ENCODE data around the gene SGTA. TPM values are rescaled to one million over a fixed set of nuclear protein-coding genes. Genes with fewer than 3 reads are reported as not detected.

Gene SGTA
- total and polyA plus RNA-seq, 9 of the 15 experiments (the other 6 are each of a cell fraction or from before 2014, with no cell fraction given) = 1.4 to 110 (median 49.9) TPM

DNA sequence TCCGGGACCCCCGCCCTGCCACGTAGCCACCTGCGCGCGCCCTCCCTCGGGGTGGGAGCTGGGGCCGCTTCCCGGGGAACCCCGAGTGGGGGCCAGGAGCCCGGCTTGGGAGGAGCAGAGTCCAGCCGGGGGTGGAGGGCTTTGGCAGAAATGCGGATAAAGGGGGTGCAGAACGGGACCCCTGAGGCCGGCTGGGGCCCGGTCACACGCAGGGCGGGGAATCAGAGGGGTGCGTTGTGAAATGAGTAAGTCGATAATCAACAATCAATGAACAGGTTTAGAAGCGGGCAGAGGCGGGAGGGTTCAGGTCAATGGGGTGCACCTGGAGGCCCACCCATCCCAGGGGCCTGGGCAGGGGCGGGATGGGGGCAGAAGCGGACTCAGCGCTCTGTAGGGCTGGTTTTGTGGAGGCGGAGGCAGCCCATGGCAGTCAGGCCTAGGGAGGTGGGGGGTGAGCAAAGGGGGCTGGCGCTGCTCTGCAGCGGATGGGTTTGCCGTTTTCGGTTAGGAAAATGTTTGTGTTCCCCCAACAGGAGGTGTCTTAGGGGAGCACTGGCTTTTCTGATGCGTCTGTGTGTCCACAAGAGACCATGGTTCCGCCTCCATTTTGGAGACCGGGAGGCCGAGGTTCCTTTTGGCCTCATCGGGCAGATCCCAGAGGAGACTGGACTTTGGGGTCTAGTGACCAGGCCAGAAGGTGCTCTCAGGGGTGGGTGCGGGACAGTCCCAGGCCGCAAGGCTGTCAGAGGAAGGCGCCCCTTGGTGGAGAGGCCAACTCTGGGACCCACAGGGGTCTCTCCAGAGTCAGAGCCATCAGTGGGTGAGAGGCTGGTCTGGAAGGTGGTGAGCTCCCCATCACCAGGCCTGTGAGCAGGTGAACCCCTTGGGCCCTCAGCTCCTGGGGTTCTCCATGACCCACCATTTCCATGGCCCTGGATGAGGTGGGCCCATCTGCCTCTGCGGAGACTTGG, 61.2 kb downstream of the SGTA start (continued):
- TF ChIP-seq ELF2 (CRISPR knock-in tag; IDR thresholded peaks at IDR 0.05) = no peak
- TF ChIP-seq NR1H2 (CRISPR knock-in tag; IDR thresholded peaks at IDR 0.05) = no peak
- TF ChIP-seq, protein P1, sequence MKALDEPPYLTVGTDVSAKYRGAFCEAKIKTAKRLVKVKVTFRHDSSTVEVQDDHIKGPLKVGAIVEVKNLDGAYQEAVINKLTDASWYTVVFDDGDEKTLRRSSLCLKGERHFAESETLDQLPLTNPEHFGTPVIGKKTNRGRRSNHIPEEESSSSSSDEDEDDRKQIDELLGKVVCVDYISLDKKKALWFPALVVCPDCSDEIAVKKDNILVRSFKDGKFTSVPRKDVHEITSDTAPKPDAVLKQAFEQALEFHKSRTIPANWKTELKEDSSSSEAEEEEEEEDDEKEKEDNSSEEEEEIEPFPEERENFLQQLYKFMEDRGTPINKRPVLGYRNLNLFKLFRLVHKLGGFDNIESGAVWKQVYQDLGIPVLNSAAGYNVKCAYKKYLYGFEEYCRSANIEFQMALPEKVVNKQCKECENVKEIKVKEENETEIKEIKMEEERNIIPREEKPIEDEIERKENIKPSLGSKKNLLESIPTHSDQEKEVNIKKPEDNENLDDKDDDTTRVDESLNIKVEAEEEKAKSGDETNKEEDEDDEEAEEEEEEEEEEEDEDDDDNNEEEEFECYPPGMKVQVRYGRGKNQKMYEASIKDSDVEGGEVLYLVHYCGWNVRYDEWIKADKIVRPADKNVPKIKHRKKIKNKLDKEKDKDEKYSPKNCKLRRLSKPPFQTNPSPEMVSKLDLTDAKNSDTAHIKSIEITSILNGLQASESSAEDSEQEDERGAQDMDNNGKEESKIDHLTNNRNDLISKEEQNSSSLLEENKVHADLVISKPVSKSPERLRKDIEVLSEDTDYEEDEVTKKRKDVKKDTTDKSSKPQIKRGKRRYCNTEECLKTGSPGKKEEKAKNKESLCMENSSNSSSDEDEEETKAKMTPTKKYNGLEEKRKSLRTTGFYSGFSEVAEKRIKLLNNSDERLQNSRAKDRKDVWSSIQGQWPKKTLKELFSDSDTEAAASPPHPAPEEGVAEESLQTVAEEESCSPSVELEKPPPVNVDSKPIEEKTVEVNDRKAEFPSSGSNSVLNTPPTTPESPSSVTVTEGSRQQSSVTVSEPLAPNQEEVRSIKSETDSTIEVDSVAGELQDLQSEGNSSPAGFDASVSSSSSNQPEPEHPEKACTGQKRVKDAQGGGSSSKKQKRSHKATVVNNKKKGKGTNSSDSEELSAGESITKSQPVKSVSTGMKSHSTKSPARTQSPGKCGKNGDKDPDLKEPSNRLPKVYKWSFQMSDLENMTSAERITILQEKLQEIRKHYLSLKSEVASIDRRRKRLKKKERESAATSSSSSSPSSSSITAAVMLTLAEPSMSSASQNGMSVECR (CRISPR knock-in tag; IDR thresholded peaks at IDR 0.05) = no peak
- TF ChIP-seq NCOA2 (IDR thresholded peaks at IDR 0.05; ENCODE audit: partially characterized antibody in 2 of 2) = no peak
- 0 out of 4 replicates have a peak, but pooled peaks of 1 of the 2 experiments have one; percentile 30 for TF ChIP-seq MAZ (CRISPR knock-in tag; conservative IDR thresholded peaks at IDR 0.05 in 1 of 2, IDR thresholded peaks at IDR 0.05 in 1 of 2)
- peak; percentile 59; the same call in 1 of the 2 replicates for TF ChIP-seq PHF8 (IDR thresholded peaks at IDR 0.05; ENCODE audit: borderline replicate concordance, low read length)

All from K562 (cell line).